HG03196 (cell line): ENCODE measurements around the gene ODAD4.

Source experiments
- ATAC-seq: cut with Tn5 transposase; IDR thresholded peaks from one replicate; pipeline ENCODE4 v1.9.1; 2021; ENCODE audit not compliant: unreplicated experiment

Gene ODAD4

DNA sequence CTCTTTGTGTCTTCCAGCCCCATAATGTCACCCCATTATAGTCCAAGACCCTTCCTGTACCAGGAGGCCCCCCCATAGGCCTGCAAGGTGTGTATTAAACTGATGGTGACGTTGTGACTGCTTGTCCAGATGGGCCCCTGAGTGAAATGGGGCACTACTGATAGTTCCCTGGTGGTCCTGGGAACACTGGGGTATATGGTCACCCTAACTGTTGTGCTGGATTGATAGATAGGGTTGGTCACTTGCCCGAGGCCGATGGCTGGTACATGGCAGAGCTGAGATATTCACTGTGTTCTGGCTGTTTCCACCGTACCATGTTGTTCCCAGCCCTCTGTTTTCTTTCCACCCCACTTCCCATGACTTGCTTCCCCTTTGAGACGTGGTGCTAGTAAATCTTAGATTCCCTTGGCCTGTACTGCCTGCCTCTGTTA, 40.5 kb downstream of the ODAD4 start:
- no peak for ATAC-seq

DNA sequence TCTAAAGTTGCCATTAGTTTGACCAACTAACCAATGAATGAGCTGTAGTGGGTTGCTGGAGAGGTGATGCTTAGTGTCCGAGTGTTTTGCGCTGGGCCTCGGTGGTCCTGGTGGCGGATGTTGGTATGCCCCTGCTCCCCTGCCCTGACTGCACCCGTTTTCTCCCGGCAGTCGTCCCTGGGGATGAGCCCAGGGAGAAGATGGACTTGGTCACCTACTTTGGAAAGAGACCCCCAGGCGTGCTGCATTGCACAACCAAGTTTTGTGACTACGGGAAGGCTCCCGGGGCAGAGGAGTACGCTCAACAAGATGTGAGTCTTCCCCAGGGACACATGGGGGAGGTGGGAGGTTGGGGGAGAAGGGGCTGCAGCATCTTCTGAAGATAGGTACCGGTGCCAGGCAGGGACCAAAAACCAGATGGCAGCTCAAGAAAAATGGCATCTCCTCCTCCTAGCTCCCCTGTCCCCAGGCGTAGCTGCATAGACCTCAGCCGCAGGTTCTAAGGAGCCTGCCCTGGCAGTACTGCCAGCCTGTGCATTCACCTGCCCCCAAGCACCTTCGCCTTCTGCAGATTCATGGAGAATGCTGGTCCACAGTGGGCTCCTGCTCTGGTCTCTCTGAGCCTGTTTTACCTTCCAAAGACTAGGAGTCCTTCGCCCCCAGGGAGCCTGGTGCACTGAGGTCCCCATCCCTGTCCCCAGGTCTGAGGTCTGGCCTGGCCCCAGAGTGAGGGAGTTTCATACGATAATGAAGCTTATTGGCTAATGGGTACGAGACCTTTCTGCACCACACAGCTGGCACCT, 41.5 kb downstream of the ODAD4 start:
- no peak for ATAC-seq

DNA sequence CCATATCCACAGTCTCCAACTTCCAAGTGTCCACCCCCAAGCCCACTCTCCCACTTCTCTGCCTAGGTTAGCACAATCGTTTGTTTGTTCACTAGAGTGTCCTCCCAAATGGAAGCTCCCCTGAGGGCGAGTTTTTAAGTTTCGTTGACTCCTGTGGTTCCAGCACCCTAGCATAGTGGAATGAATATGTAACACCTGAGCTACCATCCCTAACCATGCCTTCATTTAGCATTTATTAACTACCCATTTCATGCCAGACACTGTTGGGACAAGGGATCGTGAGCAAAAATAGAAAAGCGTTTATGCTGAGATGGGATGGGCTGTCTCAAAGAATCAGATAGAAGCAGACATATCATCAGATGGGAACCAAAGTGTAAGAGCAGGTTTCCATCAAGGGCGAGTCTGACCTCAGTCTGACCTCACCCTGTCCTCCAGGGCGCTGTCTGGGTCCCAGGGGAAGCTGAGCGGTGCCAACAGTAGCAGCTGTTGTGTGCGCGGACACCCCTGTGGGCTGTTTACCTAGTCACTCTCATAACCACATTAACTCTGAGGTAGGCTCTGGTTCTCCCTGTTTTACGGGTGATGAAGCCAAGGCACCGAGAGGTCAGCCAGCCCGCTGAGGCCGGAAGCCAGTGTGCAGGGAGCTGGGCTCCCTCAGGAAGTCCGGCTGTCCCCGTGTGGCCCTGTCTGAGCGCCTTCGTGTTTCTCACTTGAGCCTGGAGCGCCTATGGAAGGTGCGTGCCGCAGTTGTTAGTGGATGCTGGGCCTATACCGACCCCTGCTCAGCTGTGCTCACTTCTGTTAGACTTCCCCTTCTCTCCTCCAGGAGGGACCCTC, 42.4 kb downstream of the ODAD4 start:
- ATAC-seq, result peak; percentile 42

DNA sequence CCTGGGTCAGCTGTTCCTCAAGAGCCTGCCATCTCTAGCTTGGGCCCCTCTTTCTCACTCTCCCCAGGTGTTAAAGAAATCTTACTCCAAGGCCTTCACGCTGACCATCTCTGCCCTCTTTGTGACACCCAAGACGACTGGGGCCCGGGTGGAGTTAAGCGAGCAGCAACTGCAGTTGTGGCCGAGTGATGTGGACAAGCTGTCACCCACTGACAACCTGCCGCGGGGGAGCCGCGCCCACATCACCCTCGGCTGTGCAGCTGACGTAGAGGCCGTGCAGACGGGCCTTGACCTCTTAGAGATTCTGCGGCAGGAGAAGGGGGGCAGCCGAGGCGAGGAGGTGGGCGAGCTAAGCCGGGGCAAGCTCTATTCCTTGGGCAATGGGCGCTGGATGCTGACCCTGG, 43.0 kb downstream of the ODAD4 start:
- ATAC-seq, result no peak

DNA sequence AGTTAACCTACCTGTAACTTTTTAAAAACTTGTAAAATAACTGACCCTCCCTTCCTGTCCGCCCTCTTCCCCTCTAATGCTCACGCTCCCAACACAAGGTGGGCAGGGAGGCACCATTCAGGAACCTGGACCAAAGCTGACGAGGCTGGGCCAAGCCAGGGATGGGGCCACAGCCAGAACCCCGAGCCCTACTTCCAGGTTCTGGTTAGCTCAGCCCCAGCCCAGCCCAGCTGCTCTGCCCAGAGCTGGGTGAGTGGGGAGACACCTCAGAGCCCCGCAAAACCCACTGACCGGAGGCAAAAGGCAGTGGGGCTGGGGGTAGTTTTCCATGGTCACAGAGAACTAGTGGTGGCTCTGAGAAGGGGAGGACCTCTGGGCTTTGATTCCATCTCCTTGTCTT, 43.6 kb downstream of the ODAD4 start:
- no peak for ATAC-seq

DNA sequence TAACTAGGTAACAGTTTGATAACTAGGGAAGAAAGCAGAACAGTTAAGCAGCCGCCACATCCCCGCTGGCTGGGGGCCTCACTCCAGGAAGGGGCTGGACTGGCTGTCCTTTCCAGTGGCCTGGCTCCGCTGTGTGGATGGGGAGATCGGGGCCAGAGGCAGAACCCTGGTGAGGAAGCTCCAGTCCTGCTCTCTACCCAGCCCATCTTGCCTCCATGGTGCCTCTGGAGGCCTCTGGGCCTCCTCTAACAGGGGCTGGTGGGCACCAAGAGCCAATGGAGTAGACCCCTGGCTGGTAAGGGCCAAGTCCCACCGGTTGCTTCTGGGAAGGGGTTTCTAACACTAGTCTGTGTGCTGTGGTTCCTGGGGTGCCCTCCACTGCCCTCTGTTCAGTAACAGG, 44.2 kb downstream of the ODAD4 start:
- no peak for ATAC-seq

DNA sequence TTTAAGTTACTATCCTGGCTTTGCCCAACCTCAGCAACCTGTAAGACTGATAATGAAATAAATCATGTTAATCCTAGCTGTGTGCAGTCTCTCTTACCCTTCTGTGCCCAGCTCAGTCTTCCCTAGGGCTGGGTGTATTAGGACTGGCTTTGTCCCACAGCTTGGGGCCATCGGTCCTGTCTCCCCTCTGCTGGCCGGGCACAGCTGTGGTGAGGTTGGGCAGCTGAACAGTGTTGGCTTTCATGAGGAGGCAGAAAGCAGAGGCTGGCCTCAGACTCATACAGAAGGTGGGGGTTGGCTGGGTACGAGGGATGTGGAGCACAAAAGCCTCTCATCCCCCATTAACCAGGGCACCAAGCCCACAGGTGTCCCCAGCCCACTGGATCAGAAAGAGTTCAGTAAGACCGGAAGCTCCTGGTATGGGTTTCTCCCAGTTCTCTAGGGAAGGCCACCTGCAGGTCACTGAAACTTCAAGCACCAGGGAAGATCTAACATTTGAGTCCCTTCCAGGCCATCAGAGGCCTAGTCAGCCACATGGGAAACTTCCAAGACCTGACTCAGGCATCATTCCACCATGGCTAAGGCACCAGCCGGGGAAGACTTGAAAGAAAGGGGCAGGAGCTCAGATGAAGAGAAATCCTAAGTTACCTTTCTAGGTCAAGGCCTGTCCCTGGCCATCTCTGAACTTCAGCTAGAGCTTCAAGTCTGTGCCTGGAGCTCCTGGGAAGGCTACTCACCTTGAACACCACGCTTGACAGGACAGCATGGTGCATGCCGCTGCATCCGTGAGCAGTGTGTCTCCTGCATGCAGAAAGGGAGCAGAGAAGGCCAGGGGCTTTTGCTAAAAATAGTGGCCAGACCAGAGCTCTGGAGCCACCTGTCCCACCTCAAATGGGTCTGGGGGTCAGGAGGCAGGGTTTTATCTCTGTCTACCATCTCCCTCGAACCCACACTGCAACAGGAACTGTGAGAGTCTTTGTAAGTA, 45.0 kb downstream of the ODAD4 start:
- no peak for ATAC-seq

DNA sequence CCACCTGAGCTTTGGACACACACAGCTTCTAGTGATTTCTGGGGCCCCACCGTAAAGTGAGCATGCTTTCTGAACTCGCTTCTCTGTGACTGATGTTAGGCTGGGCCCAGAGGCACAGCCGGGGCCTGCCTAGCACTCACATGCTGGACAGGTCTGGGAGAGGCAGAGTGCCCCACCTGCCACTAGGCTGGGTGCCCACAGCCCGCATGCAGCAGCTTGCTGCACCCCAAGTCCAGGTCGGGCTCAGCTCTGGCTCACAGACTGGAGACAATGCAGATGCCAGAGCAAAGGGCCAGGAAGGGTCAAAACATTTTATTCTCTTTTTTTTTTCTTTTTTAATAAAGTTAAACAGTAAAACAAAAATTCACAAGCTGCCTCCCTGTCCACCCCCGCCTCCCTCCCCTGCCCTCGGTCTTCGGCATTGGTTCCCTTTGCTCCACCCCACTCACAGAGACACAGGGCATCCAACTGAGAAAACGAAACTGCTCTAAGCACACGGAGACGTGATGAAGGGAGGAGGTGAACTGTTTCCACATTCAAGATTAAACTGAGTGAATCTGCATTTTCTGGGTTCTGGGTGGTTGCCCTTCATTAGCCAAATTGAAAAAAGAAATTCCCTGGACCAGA, 45.8 kb downstream of the ODAD4 start:
- ATAC-seq, result no peak

DNA sequence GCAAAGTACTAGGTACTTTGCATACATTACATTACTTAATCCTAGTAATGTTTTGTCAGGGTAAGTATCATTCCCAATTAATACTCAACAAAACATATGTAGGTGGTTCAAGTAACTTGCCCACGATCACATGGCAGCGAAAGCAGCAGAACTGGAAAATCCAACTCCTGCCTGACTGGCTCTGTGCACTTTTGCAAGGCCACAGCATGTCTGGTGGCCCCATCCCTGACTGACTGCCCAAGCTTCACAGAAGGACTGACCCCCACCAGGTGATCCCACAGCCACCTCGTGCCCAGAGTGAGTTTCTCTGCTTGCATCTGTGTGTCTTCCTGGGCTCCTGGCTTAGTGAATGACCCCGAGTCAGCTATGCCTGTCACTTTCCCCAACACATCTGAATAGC, 47.6 kb downstream of the ODAD4 start:
- ATAC-seq, result no peak

DNA sequence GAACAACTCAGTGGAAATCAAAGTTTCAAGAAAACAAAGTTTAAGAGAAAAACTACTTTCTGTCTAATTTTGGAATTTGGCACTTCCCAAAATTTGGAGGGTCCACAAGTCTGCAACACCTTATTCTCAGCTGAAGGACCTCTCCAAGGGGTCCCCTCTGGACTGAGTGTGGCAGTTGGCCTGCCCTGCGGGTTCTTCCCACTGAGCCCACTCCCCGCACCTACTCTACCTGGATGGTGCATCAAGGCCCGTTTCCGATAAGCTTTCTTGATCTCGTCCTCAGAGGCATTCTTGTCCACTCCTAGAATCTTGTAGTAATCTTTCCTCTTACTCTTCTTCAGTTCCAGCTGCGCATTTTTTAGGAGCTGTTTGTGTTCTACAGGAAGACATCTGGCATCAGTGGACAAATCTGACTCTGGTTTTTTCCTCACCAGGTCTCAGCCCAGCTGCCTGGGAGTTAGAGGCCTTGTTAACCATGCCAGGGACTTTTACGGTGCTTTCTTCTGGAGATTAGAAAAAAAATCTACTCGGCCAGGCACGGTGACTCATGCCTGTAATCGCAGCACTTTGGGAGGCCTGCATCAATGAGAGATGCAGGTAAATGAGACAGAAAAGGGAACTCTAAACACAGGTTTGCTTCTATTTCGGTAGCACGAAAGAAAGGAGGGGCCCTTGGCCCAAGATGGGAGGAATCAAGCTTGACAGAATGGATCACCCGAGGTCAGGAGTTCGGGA, 51.8 kb downstream of the ODAD4 start:
- ATAC-seq, result no peak

DNA sequence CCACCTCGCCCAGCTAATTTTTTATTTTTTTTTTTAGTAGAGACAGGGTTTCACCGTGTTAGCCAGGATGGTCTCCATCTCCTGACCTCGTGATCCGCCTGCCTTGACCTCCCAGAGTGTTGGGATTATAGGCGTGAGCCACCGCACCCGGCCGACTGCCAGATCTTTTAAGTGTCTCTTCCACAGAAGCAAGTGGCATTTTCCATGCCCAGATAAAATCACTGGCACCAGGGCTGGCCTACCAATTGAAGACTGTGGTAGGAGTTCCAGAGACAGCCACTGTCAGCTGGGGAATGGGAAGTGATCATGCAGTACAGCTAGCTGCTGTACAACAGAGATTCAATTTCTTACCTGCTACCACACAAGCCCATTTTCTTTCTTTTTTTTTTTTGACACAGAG, 54.0 kb downstream of the ODAD4 start:
- no peak for ATAC-seq

DNA sequence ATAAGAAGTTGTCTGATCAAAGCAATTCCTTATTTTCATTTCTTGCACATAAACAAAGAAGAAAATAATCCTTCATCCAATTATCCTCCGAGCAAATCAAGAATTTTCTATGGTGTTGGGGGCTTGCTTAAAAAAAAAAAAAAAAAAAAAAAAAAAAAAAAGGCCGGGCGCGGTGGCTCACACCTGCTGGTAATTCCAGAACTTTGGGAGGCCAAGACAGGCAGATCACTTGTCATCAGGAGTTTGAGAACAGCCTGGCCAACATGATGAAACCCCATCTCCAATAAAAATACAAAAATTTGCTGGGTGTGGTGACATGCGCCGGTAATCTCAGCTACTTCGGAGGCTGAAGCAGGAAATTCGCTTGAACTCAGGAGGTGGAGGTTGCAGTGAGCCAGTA, 55.5 kb downstream of the ODAD4 start:
- ATAC-seq, result no peak

DNA sequence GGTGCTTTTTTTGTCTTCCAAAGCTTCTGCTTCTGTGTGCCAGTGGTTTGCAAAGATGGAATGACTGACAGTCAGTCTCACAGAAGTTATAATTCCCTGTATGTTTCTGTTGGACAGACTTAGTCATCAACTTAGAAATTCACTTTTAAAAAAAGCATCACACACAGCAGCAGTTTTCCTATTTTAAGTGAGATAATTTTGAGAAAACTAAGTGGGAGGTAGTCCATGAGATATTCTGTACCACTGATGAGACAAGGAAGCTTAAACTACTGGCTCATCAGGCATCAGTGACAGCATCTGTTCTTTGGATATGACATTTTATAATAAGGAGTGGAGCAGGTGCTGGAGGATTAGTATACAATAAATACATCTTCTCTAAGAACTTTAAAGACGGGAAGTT, 56.2 kb downstream of the ODAD4 start:
- no peak for ATAC-seq

DNA sequence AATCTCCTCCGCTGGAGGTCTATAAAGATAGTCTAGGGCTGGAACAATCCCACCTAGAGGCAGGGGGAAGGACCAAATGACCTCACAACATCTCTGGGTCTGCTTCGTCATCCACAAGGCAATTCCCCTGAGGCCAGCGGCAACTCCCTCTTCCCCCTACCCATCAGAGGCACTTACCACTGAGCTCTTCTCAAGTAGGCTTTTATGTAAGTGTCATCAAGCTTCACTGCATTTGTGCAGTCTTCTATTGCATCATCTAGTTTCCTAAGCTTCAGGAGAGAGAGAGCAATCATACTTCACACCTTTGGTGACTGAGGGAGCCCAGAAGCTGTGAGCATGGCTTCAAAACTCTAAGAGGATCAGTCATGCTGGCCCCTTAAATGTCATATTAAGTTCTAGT, 57.2 kb downstream of the ODAD4 start:
- ATAC-seq, result no peak

DNA sequence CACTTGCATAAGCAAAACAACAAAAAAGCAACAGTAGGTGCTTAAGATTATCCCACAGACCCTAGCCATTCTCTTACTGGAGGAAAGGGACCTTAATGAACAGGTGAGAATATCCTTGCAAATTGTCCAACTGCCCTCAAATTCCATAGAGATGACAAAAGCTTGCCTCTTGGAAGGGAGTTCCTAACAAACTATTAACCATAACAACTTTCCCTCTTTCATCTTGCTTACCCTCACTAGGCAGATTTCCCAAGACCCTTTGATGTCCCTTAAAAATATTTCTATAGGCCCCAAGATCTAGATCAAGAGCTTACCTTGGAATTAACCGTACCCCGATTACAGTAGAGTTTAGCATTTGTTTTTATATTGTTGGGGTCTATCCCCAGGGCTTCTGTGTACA, 58.0 kb downstream of the ODAD4 start:
- ATAC-seq, result no peak

DNA sequence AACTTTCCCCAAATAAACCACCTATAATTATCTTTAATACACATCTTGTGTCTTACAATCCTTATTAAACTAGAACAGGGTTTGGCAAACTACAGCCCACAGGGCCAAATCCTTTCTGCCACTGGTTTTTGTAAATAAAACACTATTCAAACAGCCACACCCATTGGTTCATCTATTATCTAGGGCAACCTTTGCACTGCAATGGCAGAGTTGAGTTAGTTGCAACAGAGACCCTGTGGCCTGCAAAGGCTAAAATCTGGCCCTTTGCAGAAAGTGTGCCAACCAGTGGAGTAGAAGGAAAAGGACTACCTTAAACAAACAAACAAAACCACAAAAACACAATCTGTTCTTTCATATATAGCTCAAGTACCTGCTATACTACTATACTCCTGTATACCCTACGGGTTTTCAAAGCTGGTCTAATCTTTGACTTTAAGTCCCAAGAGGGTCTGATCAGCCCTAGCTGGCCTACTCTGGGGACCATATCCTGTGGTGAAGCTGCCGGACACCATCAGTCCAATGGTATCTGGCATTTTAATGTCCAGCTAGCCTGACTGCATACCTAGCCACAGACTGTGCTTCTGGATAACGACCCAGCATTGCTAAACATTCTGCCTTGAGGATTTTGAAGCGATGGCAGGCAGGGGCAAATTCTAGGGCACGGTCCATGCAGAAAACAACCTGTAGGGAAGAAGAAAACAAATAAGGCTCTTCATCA, 59.4 kb downstream of the ODAD4 start:
- no peak for ATAC-seq

DNA sequence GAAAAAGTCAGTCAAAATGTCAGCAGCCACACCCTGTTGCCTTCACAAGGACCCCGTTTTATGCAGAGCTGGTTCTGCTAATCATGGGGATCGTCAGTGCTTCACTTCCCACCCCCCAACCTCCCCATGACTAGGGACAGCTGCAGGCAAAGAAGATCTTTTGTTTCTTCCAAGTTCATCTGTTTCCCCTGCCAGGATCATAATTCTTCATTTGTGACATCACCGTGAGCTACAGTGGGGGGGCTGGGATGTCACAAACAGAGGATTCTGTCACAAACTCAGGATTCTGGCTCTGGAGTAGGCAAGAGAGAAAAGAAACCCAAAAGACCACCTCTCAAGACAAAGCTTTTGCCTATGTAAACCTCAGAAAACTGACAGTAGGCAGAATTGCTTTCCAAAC, 62.2 kb downstream of the ODAD4 start:
- ATAC-seq, result no peak

DNA sequence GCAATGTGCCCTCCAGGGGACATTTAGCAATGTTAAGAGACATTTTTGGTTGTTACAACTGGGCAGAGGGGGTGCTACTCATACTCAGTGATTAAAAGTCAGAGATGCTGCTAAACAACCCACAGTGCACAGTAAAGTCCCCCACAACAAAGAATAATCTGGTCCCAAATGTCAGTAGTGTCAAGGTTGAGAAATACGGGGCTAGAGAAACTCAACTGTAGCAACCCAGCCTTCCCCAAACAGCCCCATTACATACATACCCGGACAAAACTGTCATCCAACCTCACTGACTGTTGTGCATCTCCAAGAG, 66.4 kb downstream of the ODAD4 start:
- no peak for ATAC-seq

DNA sequence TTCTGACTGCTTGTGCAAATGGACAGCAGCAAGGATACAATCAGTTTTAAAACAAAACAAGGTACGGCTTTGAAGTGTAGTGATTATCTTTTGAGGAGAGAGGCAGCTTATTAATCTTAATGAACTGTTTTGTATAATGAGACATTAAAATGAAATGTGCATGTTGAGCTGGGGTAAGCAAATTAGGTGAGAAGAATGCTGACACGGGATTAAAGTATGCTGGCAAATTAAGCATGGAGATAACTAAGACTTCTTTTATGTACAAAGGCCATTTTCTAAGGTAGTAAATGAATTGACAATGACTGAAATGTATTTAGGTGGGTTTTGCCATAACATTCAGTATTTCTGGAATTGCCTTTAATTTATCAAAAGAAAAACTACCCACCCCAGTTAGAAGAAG, 68.1 kb downstream of the ODAD4 start:
- no peak for ATAC-seq
